MM.1S (cell line): ENCODE data around the gene SATB2.
A peak's percentile ranks its signal among the peaks of the same experiment; 100 is the strongest.

Source experiments
- DNase-seq: peaks from one replicate; pipeline ENCODE4 v3.0.0-alpha.2; 2015
- H2AFZ ChIP-seq: fragments of 300-600 bp; sonication (generic); 2 replicates; pipeline ENCODE4 v1.6.0; 2016; ENCODE audit warnings: antibody characterized with exemption, low read length
- H3F3A ChIP-seq: fragments of 300-600 bp; sonication (generic); 2 replicates; pipeline ENCODE4 v1.6.1; 2016; ENCODE audit warnings: mild to moderate bottlenecking, antibody characterized with exemption, low read length, moderate library complexity, mixed read lengths; ENCODE audit not compliant: insufficient read depth
- H3K27ac ChIP-seq: fragments of 300-600 bp; sonication (generic); 2 replicates; pipeline ENCODE4 v1.5.1; 2016; ENCODE audit warnings: mild to moderate bottlenecking, low read length
- H3K27me3 ChIP-seq: fragments of 300-600 bp; sonication (generic); replicated peaks from 2 replicates; pipeline ENCODE4 v1.6.0; 2016; ENCODE audit warnings: low read length; ENCODE audit not compliant: insufficient read depth
- H3K36me3 ChIP-seq: fragments of 300-600 bp; sonication (generic); replicated peaks from 2 replicates; pipeline ENCODE4 v1.6.1; 2016; ENCODE audit warnings: mild to moderate bottlenecking, low read length, mixed read lengths; ENCODE audit not compliant: insufficient read depth
- H3K4me1 ChIP-seq: fragments of 300-600 bp; sonication (generic); 2 replicates; pipeline ENCODE4 v1.6.1; 2016; ENCODE audit warnings: low read length, mixed read lengths
- H3K4me2 ChIP-seq: fragments of 300-600 bp; sonication (generic); 2 replicates; pipeline ENCODE4 v1.6.0; 2016; ENCODE audit warnings: low read depth, low read length
- H3K4me3 ChIP-seq: fragments of 300-600 bp; sonication (generic); 2 replicates; pipeline ENCODE4 v1.5.1; 2016; ENCODE audit warnings: low read length, mixed read lengths
- H3K79me2 ChIP-seq: fragments of 300-600 bp; sonication (generic); 2 replicates; pipeline ENCODE4 v1.6.1; 2016; ENCODE audit warnings: mixed run types, low read length, mixed read lengths
- H3K9ac ChIP-seq: fragments of 300-600 bp; sonication (generic); 2 replicates; pipeline ENCODE4 v1.6.1; 2016; ENCODE audit warnings: low read length, mixed read lengths
- H3K9me2 ChIP-seq: fragments of 300-600 bp; sonication (generic); replicated peaks from 2 replicates; pipeline ENCODE4 v1.6.1; 2016; ENCODE audit warnings: mild to moderate bottlenecking, low read length, mixed read lengths; ENCODE audit not compliant: insufficient read depth
- H3K9me3 ChIP-seq: fragments of 300-600 bp; sonication (generic); replicated peaks from 2 replicates; pipeline ENCODE4 v1.6.1; 2016; ENCODE audit warnings: mild to moderate bottlenecking, low read length, mixed read lengths; ENCODE audit not compliant: insufficient read depth
- H4K20me1 ChIP-seq: fragments of 300-600 bp; sonication (generic); 2 replicates; pipeline ENCODE4 v1.6.1; 2016; ENCODE audit warnings: mild to moderate bottlenecking, low read length, moderate library complexity, mixed read lengths; ENCODE audit not compliant: insufficient read depth
- CTCF ChIP-seq: fragments of 300-600 bp; sonication (generic); IDR thresholded peaks from 2 replicates; pipeline ENCODE4 v1.5.1; 2016; ENCODE audit warnings: antibody characterized with exemption, low read length, mixed read lengths
- EZH2 ChIP-seq: fragments of 300-600 bp; sonication (generic); optimal IDR thresholded peaks from 2 replicates; pipeline ENCODE3; 2017; ENCODE audit warnings: low read depth, mild to moderate bottlenecking, antibody characterized with exemption, low read length, mixed read lengths
- EZH2phosphoT487 ChIP-seq: fragments of 300-600 bp; sonication (generic); IDR thresholded peaks from 2 replicates; pipeline ENCODE4 v1.6.1; 2018; ENCODE audit warnings: antibody characterized with exemption, low read length

SATB2 gene

GRCh38 chr2:199261936-199262335, 195.8 kb downstream of the SATB2 start:
- Histone ChIP-seq H3K4me2 (no peak overlapping the region), H4K20me1 (no peaks in the 10 kb centered on the region), H3K27me3 (no peaks in the 10 kb centered on the region), H3K4me1 (no peaks in the 10 kb centered on the region), H3K27ac (no peak overlapping the region), H3K4me3 (no peak overlapping the region), H3K36me3 (no peaks in the 10 kb centered on the region), H3K9me3 (no peaks in the 10 kb centered on the region), H3F3A (no peaks in the 10 kb centered on the region), H3K79me2 (no peaks in the 10 kb centered on the region), H3K9ac (no peak overlapping the region), H2AFZ (no peak overlapping the region), H3K9me2 (no peaks in the 10 kb centered on the region)
- TF ChIP-seq EZH2 (no peak), EZH2phosphoT487 (no peak), CTCF (no peak)
- no peak for DNase-seq

GRCh38 chr2:199261239-199261638, 196.5 kb downstream of the SATB2 start:
- Histone ChIP-seq H3K36me3 (no peaks in the 10 kb centered on the region), H3K79me2 (no peaks in the 10 kb centered on the region), H3F3A (no peaks in the 10 kb centered on the region), H2AFZ (no peak overlapping the region), H4K20me1 (no peaks in the 10 kb centered on the region), H3K9me2 (no peaks in the 10 kb centered on the region), H3K4me3 (no peak overlapping the region), H3K9ac (no peak overlapping the region), H3K4me2 (no peak overlapping the region), H3K27me3 (no peaks in the 10 kb centered on the region), H3K27ac (no peak overlapping the region), H3K9me3 (no peaks in the 10 kb centered on the region), H3K4me1 (no peaks in the 10 kb centered on the region)
- no peak for DNase-seq
- TF ChIP-seq CTCF (no peak), EZH2phosphoT487 (no peak), EZH2 (no peak)

GRCh38 chr2:199259671-199260070, 198.1 kb downstream of the SATB2 start:
- no peaks in the 10 kb centered on the region for H3K4me1 ChIP-seq
- no peak overlapping the region for H3K27ac ChIP-seq
- TF ChIP-seq EZH2phosphoT487, result no peak
- H3K79me2 ChIP-seq, result no peaks in the 10 kb centered on the region
- H2AFZ ChIP-seq, result no peak overlapping the region
- H3K9me3 ChIP-seq, result no peaks in the 10 kb centered on the region
- no peaks in the 10 kb centered on the region for H3K27me3 ChIP-seq
- H3K9ac ChIP-seq, result no peak overlapping the region
- no peaks in the 10 kb centered on the region for H4K20me1 ChIP-seq
- no peak for DNase-seq
- no peak overlapping the region for H3K4me2 ChIP-seq
- H3K4me3 ChIP-seq, result no peak overlapping the region
- H3K36me3 ChIP-seq, result no peaks in the 10 kb centered on the region
- no peaks in the 10 kb centered on the region for H3F3A ChIP-seq
- H3K9me2 ChIP-seq, result no peaks in the 10 kb centered on the region

- H3K27ac ChIP-seq, result no peak overlapping the region
- H3F3A ChIP-seq, result no peaks in the 10 kb centered on the region
- no peaks in the 10 kb centered on the region for H3K9me3 ChIP-seq
- TF ChIP-seq EZH2 (no peak), CTCF (peak; percentile 35), EZH2phosphoT487 (no peak)
- H3K4me1 ChIP-seq, result no peaks in the 10 kb centered on the region
- H3K9me2 ChIP-seq, result no peaks in the 10 kb centered on the region
- H3K36me3 ChIP-seq, result no peaks in the 10 kb centered on the region
- no peak overlapping the region for H2AFZ ChIP-seq
- H3K79me2 ChIP-seq, result no peaks in the 10 kb centered on the region
- no peaks in the 10 kb centered on the region for H3K27me3 ChIP-seq
- no peak overlapping the region for H3K4me2 ChIP-seq
- H3K4me3 ChIP-seq, result no peak overlapping the region
- no peak for DNase-seq
- no peak overlapping the region for H3K9ac ChIP-seq
- no peaks in the 10 kb centered on the region for H4K20me1 ChIP-seq
These were observed 199.4 kb downstream of the SATB2 start for GRCh38 chr2:199258291-199258690.
